ENCODE data around the gene CHIA. TPM values are rescaled to one million over a fixed set of nuclear protein-coding genes. Genes with fewer than 3 reads are reported as not detected.

CHIA gene
- not detected for total RNA-seq
- polyA plus RNA-seq: not detected

GRCh38 chr1:111290630-111291029 is at the start of gene CHIA:
TSS of gene CHIA (plus strand) at chr1:111290851. CDS start at chr1:111310468, 19,617 bp downstream.
- H3K9me3 Mint-ChIP-seq: peaks cover 0 to 3% (median 0%) of the 10 kb centered on the region in 7 donors
- peaks cover 0 to 10% (median 2%) of the 10 kb centered on the region in 4 donors for H3K4me1 Mint-ChIP-seq

GRCh38 chr1:111241797-111242196 is 48.9 kb upstream of the CHIA start:
- Mint-ChIP-seq H3K27me3 (peaks cover 5% of the 10 kb centered on the region), H3K27ac (no peak overlapping the region), H3K4me1 (peaks cover 0 to 2% (median 0%) of the 10 kb centered on the region in 4 donors), H3K4me3 (no peak overlapping the region), H3K9me3 (peaks cover 0 to 2% (median 0%) of the 10 kb centered on the region in 7 donors), H3K36me3 (peaks cover 35% of the 10 kb centered on the region)
- Histone ChIP-seq H3K4me1 (ENCODE audit: control insufficient read depth, insufficient read depth, low read length, poor library complexity, severe bottlenecking) (no peaks in the 10 kb centered on the region), H3K27ac (ENCODE audit: insufficient read depth, low read length, poor library complexity, severe bottlenecking) (no peak overlapping the region), H3K27me3 (ENCODE audit: control insufficient read depth, insufficient read depth, low read length) (no peaks in the 10 kb centered on the region), H3K4me3 (ENCODE audit: low read depth, low read length) (no peak overlapping the region), H3K9me3 (ENCODE audit: control insufficient read depth in 2 of 2, low read length in 2 of 2) (no peaks in the 10 kb centered on the region), H3K36me3 (ENCODE audit: control insufficient read depth, insufficient read depth, low read length) (no peaks in the 10 kb centered on the region)
- DNase-seq (no peak), ATAC-seq (ENCODE audit: low read depth in 2 of 2) (no peak)

More at GRCh38 chr1:111290630-111291029, at the start of gene CHIA:
- peaks cover 20% of the 10 kb centered on the region for H3K27me3 Mint-ChIP-seq
- Histone ChIP-seq H3K9me3 (ENCODE audit: control insufficient read depth in 2 of 2, low read length in 2 of 2) (no peaks in the 10 kb centered on the region), H3K36me3 (ENCODE audit: control insufficient read depth, insufficient read depth, low read length) (no peaks in the 10 kb centered on the region), H3K4me3 (ENCODE audit: low read depth, low read length) (no peak within 1 kb of the TSS), H3K27me3 (ENCODE audit: control insufficient read depth, insufficient read depth, low read length) (peaks cover 3% of the 10 kb centered on the region), H3K4me1 (ENCODE audit: control insufficient read depth, insufficient read depth, low read length, poor library complexity, severe bottlenecking) (no peaks in the 10 kb centered on the region), H3K27ac (ENCODE audit: insufficient read depth, low read length, poor library complexity, severe bottlenecking) (no peak within 1 kb of the TSS)
- H3K36me3 Mint-ChIP-seq: no peaks in the 10 kb centered on the region
- no peak for ATAC-seq (ENCODE audit: low read depth in 2 of 2)
- no peak within 1 kb of the TSS for H3K4me3 Mint-ChIP-seq
- no peak within 1 kb of the TSS for H3K27ac Mint-ChIP-seq
- DNase-seq: no peak

GRCh38 chr1:111242805-111243523 is 47.7 kb upstream of the CHIA start:
- Mint-ChIP-seq H3K4me1 (peaks cover 0 to 2% (median 0%) of the 10 kb centered on the region in 4 donors), H3K4me3 (no peak overlapping the region), H3K9me3 (peaks cover 0 to 2% (median 0%) of the 10 kb centered on the region in 7 donors), H3K27ac (no peak overlapping the region), H3K27me3 (peaks cover 5% of the 10 kb centered on the region), H3K36me3 (peaks cover 26% of the 10 kb centered on the region)
- Histone ChIP-seq H3K27me3 (ENCODE audit: control insufficient read depth, insufficient read depth, low read length) (no peaks in the 10 kb centered on the region), H3K4me1 (ENCODE audit: control insufficient read depth, insufficient read depth, low read length, poor library complexity, severe bottlenecking) (no peaks in the 10 kb centered on the region), H3K4me3 (ENCODE audit: low read depth, low read length) (no peak overlapping the region), H3K36me3 (ENCODE audit: control insufficient read depth, insufficient read depth, low read length) (no peaks in the 10 kb centered on the region), H3K9me3 (ENCODE audit: control insufficient read depth in 2 of 2, low read length in 2 of 2) (no peaks in the 10 kb centered on the region), H3K27ac (ENCODE audit: insufficient read depth, low read length, poor library complexity, severe bottlenecking) (no peak overlapping the region)
- ATAC-seq (ENCODE audit: low read depth in 2 of 2) (no peak), DNase-seq (no peak)

- Histone ChIP-seq H3K36me3 (ENCODE audit: control insufficient read depth, insufficient read depth, low read length) (no peaks in the 10 kb centered on the region), H3K4me3 (ENCODE audit: low read depth, low read length) (no peak overlapping the region), H3K4me1 (ENCODE audit: control insufficient read depth, insufficient read depth, low read length, poor library complexity, severe bottlenecking) (no peaks in the 10 kb centered on the region), H3K9me3 (ENCODE audit: control insufficient read depth in 2 of 2, low read length in 2 of 2) (no peaks in the 10 kb centered on the region), H3K27ac (ENCODE audit: insufficient read depth, low read length, poor library complexity, severe bottlenecking) (no peak overlapping the region), H3K27me3 (ENCODE audit: control insufficient read depth, insufficient read depth, low read length) (no peaks in the 10 kb centered on the region)
- Mint-ChIP-seq H3K36me3 (peaks cover 9% of the 10 kb centered on the region), H3K27me3 (no peaks in the 10 kb centered on the region), H3K27ac (peak overlapping the region in 1 of 3 donors; percentile 22), H3K4me1 (peaks cover 0 to 12% (median 7%) of the 10 kb centered on the region in 4 donors), H3K9me3 (no peaks in the 10 kb centered on the region), H3K4me3 (no peak overlapping the region)
- DNase-seq (no peak), ATAC-seq (ENCODE audit: low read depth in 2 of 2) (no peak)
These were observed 43.4 kb upstream of the CHIA start for GRCh38 chr1:111247125-111247838.

GRCh38 chr1:111249960-111250359 is 40.7 kb upstream of the CHIA start:
- H3K27ac ChIP-seq (ENCODE audit: insufficient read depth, low read length, poor library complexity, severe bottlenecking): no peak overlapping the region
- H3K36me3 ChIP-seq (ENCODE audit: control insufficient read depth, insufficient read depth, low read length): no peaks in the 10 kb centered on the region
- no peaks in the 10 kb centered on the region for H3K9me3 ChIP-seq (ENCODE audit: control insufficient read depth in 2 of 2, low read length in 2 of 2)
- H3K4me3 Mint-ChIP-seq: no peak overlapping the region
- H3K4me3 ChIP-seq (ENCODE audit: low read depth, low read length): no peak overlapping the region
- H3K27me3 ChIP-seq (ENCODE audit: control insufficient read depth, insufficient read depth, low read length): no peaks in the 10 kb centered on the region
- no peak for DNase-seq
- no peak overlapping the region for H3K27ac Mint-ChIP-seq
- H3K4me1 ChIP-seq (ENCODE audit: control insufficient read depth, insufficient read depth, low read length, poor library complexity, severe bottlenecking): no peaks in the 10 kb centered on the region
- H3K36me3 Mint-ChIP-seq: no peaks in the 10 kb centered on the region
- H3K9me3 Mint-ChIP-seq: no peaks in the 10 kb centered on the region
- H3K4me1 Mint-ChIP-seq: peaks cover 0 to 12% (median 9%) of the 10 kb centered on the region in 4 donors
- no peak for ATAC-seq (ENCODE audit: low read depth in 2 of 2)
- no peaks in the 10 kb centered on the region for H3K27me3 Mint-ChIP-seq

- Mint-ChIP-seq H3K9me3 (peaks cover 0 to 2% (median 0%) of the 10 kb centered on the region in 7 donors), H3K4me1 (peaks cover 0 to 12% (median 9%) of the 10 kb centered on the region in 4 donors), H3K4me3 (no peak overlapping the region), H3K27me3 (peaks cover 12% of the 10 kb centered on the region), H3K27ac (peak overlapping the region in 2 of 3 donors; percentile 55 to 57), H3K36me3 (no peaks in the 10 kb centered on the region)
- Histone ChIP-seq H3K4me3 (ENCODE audit: low read depth, low read length) (no peak overlapping the region), H3K27ac (ENCODE audit: insufficient read depth, low read length, poor library complexity, severe bottlenecking) (no peak overlapping the region), H3K27me3 (ENCODE audit: control insufficient read depth, insufficient read depth, low read length) (no peaks in the 10 kb centered on the region), H3K4me1 (ENCODE audit: control insufficient read depth, insufficient read depth, low read length, poor library complexity, severe bottlenecking) (no peaks in the 10 kb centered on the region), H3K9me3 (ENCODE audit: control insufficient read depth in 2 of 2, low read length in 2 of 2) (no peaks in the 10 kb centered on the region), H3K36me3 (ENCODE audit: control insufficient read depth, insufficient read depth, low read length) (no peaks in the 10 kb centered on the region)
- peak; percentile 53 to 69 for ATAC-seq (ENCODE audit: low read depth in 2 of 2)
- peak in 2 of 3 donors; percentile 8 to 21 for DNase-seq
These were observed 39.1 kb upstream of the CHIA start for GRCh38 chr1:111251570-111251969.

- Mint-ChIP-seq H3K4me1 (peaks cover 0 to 12% (median 9%) of the 10 kb centered on the region in 4 donors), H3K27me3 (peaks cover 14% of the 10 kb centered on the region), H3K4me3 (no peak overlapping the region), H3K9me3 (peaks cover 0 to 2% (median 0%) of the 10 kb centered on the region in 7 donors), H3K27ac (no peak overlapping the region), H3K36me3 (no peaks in the 10 kb centered on the region)
- ATAC-seq (ENCODE audit: low read depth in 2 of 2) (no peak), DNase-seq (no peak)
- Histone ChIP-seq H3K27me3 (ENCODE audit: control insufficient read depth, insufficient read depth, low read length) (no peaks in the 10 kb centered on the region), H3K36me3 (ENCODE audit: control insufficient read depth, insufficient read depth, low read length) (no peaks in the 10 kb centered on the region), H3K4me1 (ENCODE audit: control insufficient read depth, insufficient read depth, low read length, poor library complexity, severe bottlenecking) (no peaks in the 10 kb centered on the region), H3K4me3 (ENCODE audit: low read depth, low read length) (no peak overlapping the region), H3K9me3 (ENCODE audit: control insufficient read depth in 2 of 2, low read length in 2 of 2) (no peaks in the 10 kb centered on the region), H3K27ac (ENCODE audit: insufficient read depth, low read length, poor library complexity, severe bottlenecking) (no peak overlapping the region)
These were observed 37.9 kb upstream of the CHIA start for GRCh38 chr1:111252786-111253185.
